ENCODE data around the gene ABCB9.
"Not testable (repeated sequence)": the region's sequence is repeated elsewhere in the genome, so short reads cannot be mapped to it uniquely, and the experiment has no call there.

ABCB9 gene

GRCh38 chr12:122959566-122960192 lies 6.6 kb downstream of the ABCB9 start:
- no peak for DNase-seq

- DNase-seq = no peak
These were observed 7.9 kb downstream of the ABCB9 start for GRCh38 chr12:122958198-122958888.

- no peak for DNase-seq
These were observed 10.2 kb downstream of the ABCB9 start for GRCh38 chr12:122956035-122956434.

GRCh38 chr12:122955156-122955555 lies 11.1 kb downstream of the ABCB9 start:
- DNase-seq = no peak

DNA sequence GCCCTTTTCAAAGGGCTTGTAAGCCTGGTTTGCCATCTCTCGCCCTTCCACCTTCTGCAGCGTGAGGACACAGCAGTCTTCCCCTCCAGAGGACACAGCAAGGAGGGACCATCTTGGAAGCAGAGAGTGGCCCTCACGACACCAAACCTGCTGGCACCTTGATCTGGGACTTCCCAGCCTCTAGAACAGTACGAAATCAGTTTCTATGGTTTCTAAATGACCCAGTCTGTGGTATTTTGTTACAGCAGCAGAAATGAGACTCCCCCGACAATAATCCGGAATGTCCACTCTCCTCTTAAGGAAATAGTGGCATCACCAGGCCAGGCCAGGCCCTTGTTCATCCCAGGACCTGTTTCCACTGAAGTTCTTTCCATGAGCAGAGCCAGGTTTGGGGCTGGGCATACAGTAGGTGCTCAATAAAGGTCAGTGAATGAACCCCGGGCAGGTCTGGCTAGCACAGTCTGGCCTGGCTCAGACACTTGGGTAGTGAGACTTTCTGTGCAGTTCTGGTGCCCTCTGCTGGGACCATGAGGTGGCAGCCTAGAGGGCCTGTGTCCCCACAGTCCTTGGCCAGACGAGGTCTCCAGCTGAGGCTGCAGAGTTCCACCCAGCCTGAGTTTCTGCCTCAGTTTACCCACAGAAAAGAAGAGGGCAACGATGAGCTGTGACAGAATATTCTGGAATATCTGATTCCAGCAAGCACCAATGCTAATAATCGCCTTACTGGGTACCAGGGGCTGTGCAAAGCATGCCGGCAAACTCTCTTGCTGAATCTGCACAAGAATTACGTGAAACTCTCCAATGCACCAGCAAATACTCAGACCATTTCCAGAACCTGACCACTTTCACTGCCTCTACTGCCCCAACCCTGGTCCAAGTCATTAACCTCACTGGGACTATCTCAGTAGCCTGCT lies 14.0 kb downstream of the ABCB9 start:
- peak; percentile 34 for DNase-seq

- DNase-seq = no peak
These were observed 14.9 kb downstream of the ABCB9 start for GRCh38 chr12:122951406-122951805.

GRCh38 chr12:122949816-122950675 lies 16.2 kb downstream of the ABCB9 start:
- DNase-seq = no peak

DNA sequence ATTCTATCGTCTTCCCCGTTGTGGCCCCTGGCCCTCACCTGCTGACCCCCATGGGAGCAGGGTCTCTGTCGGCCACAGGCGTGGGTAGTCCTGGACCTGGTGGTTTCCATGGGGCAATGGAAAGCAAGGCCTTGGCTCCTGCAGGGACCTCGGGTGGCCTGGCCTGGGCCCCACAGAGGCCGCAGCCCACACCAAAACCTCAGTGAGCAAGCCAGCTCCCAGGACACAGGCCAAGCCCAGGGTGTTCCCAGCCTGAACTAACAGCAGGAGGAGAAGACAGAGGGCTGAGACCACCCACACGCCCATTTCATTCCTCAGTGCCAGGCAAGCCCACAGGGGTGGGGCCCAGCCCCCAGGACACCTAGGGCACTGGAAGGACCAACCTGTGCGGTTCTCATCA lies 16.9 kb downstream of the ABCB9 start:
- no peak for DNase-seq

DNA sequence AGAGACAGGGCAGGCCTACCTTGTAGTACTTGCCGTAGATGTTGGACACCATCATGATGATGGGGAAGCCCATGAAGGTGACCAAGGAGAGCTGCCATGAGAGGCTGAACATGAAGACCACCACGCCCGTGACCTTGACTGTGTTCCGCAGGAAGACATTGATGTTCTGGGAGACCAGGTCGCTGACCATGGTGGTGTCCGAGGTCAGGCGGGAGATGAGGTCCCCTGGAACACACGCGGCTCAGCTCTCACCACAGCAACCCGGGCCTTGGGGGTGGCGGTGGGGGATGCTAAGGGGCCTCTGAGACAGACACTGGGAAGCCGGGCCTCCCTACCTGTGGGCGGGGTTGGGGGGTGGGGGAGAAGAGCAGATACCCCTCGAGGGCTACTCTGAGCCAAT lies 17.7 kb downstream of the ABCB9 start:
- no peak for DNase-seq

DNA sequence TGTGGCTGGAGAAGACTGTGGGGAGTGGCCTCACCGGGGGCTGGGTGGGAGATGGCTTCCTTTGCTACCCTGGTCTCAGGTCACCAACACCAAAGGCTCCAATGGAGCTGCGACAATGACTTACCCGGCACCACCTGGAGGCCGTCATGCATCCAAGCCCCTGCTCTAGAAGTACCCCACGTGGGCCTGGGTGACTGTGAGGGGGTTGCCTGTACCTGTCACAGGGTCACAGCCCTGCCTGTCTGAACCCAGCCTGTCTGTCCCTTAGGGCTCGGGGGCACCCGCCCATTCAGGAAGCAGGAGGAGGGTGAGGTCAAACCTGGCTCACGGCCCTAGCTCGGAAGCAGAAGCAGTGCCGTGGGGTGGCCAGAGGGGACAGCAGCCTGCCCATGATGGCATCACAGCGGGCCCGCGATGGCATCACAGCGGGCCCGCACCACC lies 18.9 kb downstream of the ABCB9 start:
- no peak for DNase-seq

DNA sequence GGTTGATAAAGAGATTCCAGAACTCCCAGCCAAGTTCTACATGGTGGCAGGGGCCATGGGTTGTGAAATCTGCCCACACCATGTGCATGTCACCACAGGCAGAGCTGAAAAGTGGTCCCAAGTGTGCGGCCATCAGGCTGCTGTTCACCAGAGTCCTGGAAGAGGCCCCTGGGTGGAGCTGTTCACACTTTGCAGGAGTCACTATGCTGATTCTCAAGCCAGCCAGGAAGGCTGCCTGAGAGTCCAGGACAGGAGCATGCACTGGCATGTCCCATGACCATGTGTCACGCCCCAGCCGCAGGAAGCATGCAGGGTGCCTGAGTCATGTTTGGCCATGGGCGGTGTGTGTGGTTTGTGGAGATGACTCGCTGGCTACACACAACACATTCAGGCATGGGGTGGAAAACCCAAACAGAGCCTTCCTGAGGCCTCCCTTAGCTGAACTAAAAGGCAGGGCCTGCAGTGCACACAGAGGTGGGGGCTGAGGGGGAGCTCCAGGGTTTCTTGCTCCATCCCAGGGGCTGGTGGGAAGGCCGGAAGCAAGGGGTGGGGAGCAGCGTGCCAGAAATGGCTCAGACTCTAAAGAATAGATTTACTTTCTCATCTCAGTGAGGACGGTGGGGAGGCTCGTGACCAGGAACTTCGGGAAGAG lies 19.4 kb downstream of the ABCB9 start:
- peak; percentile 98 for DNase-seq

- DNase-seq = no peak
These were observed 21.4 kb downstream of the ABCB9 start for GRCh38 chr12:122944605-122945592.

- no peak for DNase-seq
These were observed 23.1 kb downstream of the ABCB9 start for GRCh38 chr12:122943196-122943595.

DNA sequence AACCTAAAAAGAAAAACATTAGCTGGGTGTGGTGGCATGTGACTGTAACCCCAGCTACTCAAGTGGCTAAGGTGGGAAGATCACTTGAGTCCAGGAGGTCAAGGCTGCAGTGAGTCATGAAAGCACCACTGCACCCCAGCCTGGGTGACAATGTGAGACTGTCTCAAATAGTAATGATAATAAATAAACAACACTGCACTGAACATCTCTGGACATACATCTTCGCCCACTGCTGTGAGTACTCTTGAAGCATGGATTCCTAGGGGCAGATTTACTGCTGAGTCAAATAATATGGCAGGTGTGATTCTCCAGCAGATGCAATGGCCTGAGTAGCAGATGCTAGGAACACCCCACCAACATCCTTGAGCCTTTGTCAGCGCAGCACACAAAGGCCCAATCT lies 23.6 kb downstream of the ABCB9 start:
- no peak for DNase-seq

- not testable (repeated sequence) for DNase-seq
These were observed 24.9 kb downstream of the ABCB9 start for GRCh38 chr12:122941351-122941750.

DNA sequence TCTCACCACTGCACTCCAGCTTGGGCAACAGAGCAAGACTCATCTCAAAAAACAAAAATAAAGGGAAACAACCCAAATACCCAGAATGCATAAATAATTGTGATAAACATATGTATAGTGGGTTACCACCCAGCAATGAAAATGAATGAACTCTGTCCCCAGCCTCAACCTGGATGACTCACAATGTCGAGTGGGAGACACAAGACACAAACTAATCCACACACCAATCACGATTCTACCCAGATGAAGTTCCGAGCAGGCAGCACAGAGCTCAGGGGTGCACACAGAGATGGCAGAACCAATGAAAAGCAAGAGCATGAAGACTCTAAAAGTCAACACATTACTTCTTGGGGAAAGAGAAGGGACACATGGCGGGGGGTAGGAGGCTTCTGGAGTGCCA lies 27.1 kb downstream of the ABCB9 start:
- DNase-seq = no peak

DNA sequence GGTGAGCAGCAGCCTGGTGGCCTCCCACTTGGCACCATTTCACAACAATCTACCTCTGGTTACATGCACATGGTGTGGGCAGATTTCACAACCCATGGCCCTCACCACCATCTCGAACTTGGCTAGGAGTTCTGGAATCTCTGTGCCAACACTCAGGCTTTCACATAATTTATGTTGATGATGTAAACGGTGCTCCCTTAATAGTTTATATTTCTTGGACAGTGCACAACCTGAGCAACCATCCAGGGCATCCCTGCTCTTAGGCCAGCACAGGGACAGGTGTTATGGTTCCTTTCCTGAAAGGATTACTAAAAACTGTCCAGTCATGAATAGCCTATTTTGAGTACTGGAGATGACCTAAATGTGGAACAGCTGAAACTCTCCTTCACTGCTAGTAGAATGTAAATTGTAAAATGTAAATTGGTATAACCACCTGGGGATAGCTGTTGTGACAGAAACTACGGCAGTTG lies 28.6 kb downstream of the ABCB9 start:
- no peak for DNase-seq

GRCh38 chr12:122935318-122935717 lies 30.9 kb downstream of the ABCB9 start:
- no peak for DNase-seq

DNA sequence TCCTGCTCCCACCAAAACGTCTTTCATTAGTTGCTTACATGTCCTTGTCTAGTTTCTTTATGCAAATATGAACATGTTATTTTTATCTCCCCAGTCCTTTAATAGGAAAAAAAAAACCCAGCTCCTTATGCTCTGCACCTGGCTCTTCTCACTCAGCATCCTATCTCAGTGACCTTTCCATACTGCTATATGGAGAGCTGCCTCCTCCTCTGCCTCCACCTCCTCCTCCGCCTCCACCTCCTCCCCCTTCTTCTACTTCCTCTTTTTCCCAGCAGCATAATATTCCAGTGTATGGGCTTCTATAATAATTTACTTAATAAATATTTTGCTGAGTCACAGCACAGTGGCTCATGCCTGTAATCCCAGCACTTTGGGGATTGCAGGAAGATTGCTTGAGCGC lies 31.5 kb downstream of the ABCB9 start:
- no peak for DNase-seq

GRCh38 chr12:122932207-122932606 lies 34.1 kb downstream of the ABCB9 start:
- DNase-seq = no peak

GRCh38 chr12:122929812-122930211 lies 36.5 kb downstream of the ABCB9 start:
- no peak for DNase-seq
